PC-3 (cell line): Measurements from ENCODE around the gene HIPK2.

ENCODE experiments used
- EZH2phosphoT487 ChIP-seq: fragments of 300-600 bp; sonication (generic); IDR thresholded peaks from 2 replicates; pipeline ENCODE4 v1.6.1; 2018; ENCODE audit warnings: mild to moderate bottlenecking, antibody characterized with exemption, low read length, borderline replicate concordance
- TF ChIP-seq, protein P1 (sequence below): fragments of 300-600 bp; sonication (generic); conservative IDR thresholded peaks from 2 replicates; pipeline ENCODE4 v1.5.1; 2017; ENCODE audit warnings: antibody characterized with exemption, low read depth, mild to moderate bottlenecking, low read length

DNA sequence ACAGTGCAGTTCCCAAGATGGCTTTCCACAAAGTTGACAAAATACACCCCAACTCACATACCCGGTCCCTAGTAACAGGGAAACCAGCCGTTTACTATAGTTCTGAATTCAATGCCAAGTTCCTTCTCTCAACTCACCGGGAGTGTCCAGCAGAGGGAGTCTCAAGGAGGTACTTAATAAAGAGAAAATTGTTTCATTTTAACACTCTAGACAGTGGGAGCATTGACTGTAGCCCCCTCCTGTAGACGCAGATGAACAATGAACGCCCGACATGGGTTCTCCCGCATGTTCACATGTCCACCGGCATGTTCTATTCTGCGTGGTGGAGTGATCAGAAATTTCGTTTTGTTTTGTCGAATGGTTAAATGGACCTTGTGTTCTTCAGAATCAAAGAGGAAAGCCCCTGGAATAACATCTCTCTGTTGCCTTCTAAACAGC, 1.9 kb downstream of the HIPK2 start:
- TF ChIP-seq, protein P1, sequence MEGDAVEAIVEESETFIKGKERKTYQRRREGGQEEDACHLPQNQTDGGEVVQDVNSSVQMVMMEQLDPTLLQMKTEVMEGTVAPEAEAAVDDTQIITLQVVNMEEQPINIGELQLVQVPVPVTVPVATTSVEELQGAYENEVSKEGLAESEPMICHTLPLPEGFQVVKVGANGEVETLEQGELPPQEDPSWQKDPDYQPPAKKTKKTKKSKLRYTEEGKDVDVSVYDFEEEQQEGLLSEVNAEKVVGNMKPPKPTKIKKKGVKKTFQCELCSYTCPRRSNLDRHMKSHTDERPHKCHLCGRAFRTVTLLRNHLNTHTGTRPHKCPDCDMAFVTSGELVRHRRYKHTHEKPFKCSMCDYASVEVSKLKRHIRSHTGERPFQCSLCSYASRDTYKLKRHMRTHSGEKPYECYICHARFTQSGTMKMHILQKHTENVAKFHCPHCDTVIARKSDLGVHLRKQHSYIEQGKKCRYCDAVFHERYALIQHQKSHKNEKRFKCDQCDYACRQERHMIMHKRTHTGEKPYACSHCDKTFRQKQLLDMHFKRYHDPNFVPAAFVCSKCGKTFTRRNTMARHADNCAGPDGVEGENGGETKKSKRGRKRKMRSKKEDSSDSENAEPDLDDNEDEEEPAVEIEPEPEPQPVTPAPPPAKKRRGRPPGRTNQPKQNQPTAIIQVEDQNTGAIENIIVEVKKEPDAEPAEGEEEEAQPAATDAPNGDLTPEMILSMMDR = peak; percentile 84
- no peak for TF ChIP-seq EZH2phosphoT487
